Body of pancreas (tissue), 4 donors: ENCODE results near the gene CAPZB.

Experiments
- POLR2A ChIP-seq, 3 donors: fragments of 450-650 bp; IDR thresholded peaks; one replicate each; pipeline ENCODE4 v1.6.1; 2016; ENCODE audit warnings: antibody characterized with exemption in 3 of 3, mild to moderate bottlenecking in 2 of 3
- TF ChIP-seq, protein P1 (sequence below), 7 experiments: fragments of 450-650 bp in 4 of 7; fragments of 200-600 bp in 3 of 7; sonication (generic) in 3 of 7; IDR thresholded peaks; one replicate each; pipeline ENCODE4 v1.5.1; 2016 to 2019; ENCODE audit warnings: antibody characterized with exemption in 7 of 7

DNA sequence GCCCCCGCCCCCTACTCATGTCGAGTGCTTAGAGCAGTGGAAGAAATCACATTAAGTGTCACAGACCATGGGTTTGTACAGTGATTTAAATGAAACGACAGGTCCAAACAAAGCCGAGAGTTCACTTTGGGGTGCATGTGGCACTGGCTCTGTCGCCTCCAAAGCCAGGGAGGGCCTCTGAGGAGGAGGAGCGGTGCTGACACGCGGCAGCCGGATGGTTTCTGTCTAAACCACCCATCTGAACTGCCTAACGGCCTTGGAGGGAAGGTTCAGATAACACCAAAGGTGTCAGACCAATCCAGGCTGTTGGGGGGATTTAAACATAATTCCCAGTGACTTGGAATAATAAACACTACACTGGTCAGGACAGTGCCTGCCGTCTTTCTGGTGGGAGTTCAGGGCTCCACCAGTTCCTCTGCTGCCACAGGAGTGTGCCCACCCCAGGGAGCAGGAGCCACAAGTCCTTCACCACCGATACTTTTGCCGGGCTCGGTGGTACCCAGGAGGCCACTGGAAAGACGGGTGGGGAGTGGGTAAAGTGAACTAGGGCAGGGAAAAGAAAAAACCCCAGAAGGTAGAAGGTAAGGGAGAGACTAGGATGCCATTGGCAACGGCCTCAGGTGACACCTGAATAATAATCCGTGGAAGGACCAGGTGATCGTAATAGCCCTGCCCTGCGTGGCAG lies 95.0 kb downstream of the CAPZB start:
- TF ChIP-seq, protein P1, sequence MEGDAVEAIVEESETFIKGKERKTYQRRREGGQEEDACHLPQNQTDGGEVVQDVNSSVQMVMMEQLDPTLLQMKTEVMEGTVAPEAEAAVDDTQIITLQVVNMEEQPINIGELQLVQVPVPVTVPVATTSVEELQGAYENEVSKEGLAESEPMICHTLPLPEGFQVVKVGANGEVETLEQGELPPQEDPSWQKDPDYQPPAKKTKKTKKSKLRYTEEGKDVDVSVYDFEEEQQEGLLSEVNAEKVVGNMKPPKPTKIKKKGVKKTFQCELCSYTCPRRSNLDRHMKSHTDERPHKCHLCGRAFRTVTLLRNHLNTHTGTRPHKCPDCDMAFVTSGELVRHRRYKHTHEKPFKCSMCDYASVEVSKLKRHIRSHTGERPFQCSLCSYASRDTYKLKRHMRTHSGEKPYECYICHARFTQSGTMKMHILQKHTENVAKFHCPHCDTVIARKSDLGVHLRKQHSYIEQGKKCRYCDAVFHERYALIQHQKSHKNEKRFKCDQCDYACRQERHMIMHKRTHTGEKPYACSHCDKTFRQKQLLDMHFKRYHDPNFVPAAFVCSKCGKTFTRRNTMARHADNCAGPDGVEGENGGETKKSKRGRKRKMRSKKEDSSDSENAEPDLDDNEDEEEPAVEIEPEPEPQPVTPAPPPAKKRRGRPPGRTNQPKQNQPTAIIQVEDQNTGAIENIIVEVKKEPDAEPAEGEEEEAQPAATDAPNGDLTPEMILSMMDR (IDR thresholded peaks at IDR 0.05) = no peak
- TF ChIP-seq POLR2A (IDR thresholded peaks at IDR 0.05) = no peak
